Measurements from ENCODE around the gene METTL8.

The METTL8 gene

DNA sequence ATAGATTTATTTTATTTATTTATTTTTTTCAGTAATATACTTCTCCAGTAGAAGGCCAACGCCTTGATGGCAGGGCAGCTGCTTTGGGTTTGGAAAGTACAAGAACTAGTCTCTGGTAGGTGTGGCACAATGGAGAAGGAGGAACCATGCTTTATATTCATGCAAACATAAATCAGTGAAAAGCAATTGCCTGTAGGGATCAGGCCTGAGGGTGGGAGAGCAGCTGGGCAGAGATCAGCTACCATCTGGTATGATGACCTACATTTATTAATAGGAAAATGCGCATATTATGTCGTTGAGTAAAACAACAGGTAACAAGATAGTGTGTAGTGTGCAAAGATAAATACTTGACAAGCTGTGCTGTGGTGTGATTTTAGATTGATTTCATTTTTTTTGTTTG, 152.7 kb downstream of the METTL8 start:
- Histone ChIP-seq H3K36me3 (ENCODE audit: control insufficient read depth, insufficient read depth, low read length) (no peaks in the 10 kb centered on the region), H3K4me1 (ENCODE audit: control insufficient read depth, insufficient read depth, low read length) (peaks cover 2% of the 10 kb centered on the region; the same call in 1 of the 2 replicates), H3K27me3 (ENCODE audit: control insufficient read depth, insufficient read depth, low read length) (no peaks in the 10 kb centered on the region), H3K9me3 (ENCODE audit: control insufficient read depth, insufficient read depth, low read depth, low read length) (no peaks in the 10 kb centered on the region), H3K9ac (ENCODE audit: low read length) (no peak overlapping the region), H3K27ac (ENCODE audit: low read depth, low read length) (no peak overlapping the region), H3K4me3 (ENCODE audit: low read depth, low read length) (no peak overlapping the region)

DNA sequence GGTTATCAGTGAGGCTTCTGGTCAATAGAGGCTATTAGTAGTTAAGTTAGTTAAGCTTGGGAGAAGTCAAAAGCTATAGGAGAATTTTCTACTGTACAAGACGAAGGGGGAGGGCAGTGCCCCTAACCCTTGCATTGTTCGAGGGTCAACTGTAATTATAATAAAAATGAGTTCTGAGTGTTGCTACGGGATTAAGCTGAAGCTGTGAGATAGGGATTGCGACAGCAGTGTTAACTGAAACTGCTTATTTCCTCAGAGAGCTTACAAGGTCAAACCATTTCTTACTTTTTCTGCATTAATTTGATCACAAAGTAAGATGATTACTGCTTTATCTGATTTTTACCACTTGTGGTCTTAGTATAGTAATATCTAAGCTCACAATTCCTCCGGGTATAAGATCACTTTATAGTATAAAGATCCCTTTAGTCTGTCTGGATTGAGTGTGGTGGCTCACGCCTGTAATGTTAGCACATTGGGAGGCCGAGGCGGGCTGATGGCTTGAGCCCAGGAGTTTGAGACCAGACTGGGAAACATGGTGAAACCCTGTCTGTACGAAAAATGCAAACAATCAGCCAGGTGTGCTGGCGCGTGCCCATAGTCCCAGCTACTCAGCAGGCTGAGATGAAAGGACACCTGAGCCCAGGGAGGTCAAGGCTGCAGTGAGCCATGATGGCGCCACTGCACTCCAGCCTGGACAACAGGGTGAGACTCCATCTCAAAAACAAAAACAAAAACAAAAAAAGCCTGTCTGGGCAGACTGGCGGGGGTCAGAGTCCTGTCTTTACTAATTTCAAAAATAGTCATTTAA, 153.6 kb downstream of the METTL8 start:
- H3K27me3 ChIP-seq (ENCODE audit: control insufficient read depth, insufficient read depth, low read length) = no peaks in the 10 kb centered on the region
- H3K4me3 ChIP-seq (ENCODE audit: low read depth, low read length) = no peak overlapping the region
- H3K36me3 ChIP-seq (ENCODE audit: control insufficient read depth, insufficient read depth, low read length) = no peaks in the 10 kb centered on the region
- no peak overlapping the region for H3K27ac ChIP-seq (ENCODE audit: low read depth, low read length)
- H3K4me1 ChIP-seq (ENCODE audit: control insufficient read depth, insufficient read depth, low read length) = peaks cover 2% of the 10 kb centered on the region; the same call in 1 of the 2 replicates
- H3K9me3 ChIP-seq (ENCODE audit: control insufficient read depth, insufficient read depth, low read depth, low read length) = no peaks in the 10 kb centered on the region
- no peak overlapping the region for H3K9ac ChIP-seq (ENCODE audit: low read length)

DNA sequence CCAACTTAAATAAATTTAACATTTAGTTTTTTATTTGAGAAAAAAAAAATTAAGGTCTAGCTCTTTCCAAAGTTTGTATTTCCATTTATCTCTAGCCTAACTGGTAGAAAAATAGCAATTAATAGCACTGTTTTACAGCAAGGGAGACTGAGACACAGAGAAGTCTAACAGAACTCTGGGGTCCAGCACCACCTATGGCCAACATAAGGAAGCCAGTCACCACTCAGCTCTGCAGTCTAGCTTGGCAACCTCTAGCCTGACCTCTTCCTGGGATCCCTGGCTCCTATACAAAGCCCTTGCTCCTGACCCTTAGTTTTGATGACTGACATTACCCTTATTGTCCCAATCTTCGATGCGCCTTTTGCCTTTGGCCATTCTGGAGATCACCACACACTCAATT, 159.0 kb downstream of the METTL8 start:
- Histone ChIP-seq H3K4me3 (ENCODE audit: low read depth, low read length) (no peak overlapping the region), H3K4me1 (ENCODE audit: control insufficient read depth, insufficient read depth, low read length) (peaks cover 14% of the 10 kb centered on the region), H3K27me3 (ENCODE audit: control insufficient read depth, insufficient read depth, low read length) (no peaks in the 10 kb centered on the region), H3K9me3 (ENCODE audit: control insufficient read depth, insufficient read depth, low read depth, low read length) (no peaks in the 10 kb centered on the region), H3K27ac (ENCODE audit: low read depth, low read length) (no peak overlapping the region), H3K9ac (ENCODE audit: low read length) (no peak overlapping the region), H3K36me3 (ENCODE audit: control insufficient read depth, insufficient read depth, low read length) (no peaks in the 10 kb centered on the region)

DNA sequence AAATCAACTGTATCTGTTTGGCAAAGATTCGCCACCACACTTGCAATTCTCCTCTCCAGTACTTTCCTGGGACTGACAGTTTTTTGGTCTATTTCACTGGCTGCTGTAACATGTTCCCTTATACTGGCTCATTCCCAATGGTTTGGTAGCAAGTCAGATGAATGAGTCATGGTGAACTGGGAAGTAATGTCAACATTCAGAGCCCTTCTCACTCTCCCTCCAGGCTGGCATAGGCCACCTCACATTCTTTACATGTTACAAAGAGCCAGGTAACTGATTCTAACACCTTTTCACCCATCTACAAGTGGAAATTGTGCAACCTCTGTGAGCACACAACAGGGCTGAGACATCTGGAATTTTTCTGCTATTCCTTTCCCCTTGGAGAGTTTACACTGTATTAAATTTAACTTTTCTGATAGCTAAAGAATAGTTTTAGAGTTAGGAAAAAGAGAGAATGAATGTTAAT, 161.8 kb downstream of the METTL8 start:
- Histone ChIP-seq H3K9ac (ENCODE audit: low read length) (no peak overlapping the region), H3K4me3 (ENCODE audit: low read depth, low read length) (no peak overlapping the region), H3K4me1 (ENCODE audit: control insufficient read depth, insufficient read depth, low read length) (peaks cover 14% of the 10 kb centered on the region), H3K27me3 (ENCODE audit: control insufficient read depth, insufficient read depth, low read length) (no peaks in the 10 kb centered on the region), H3K36me3 (ENCODE audit: control insufficient read depth, insufficient read depth, low read length) (no peaks in the 10 kb centered on the region), H3K9me3 (ENCODE audit: control insufficient read depth, insufficient read depth, low read depth, low read length) (no peaks in the 10 kb centered on the region), H3K27ac (ENCODE audit: low read depth, low read length) (0 out of 2 replicates have a peak overlapping the region, but pooled peaks have one; percentile 18)

DNA sequence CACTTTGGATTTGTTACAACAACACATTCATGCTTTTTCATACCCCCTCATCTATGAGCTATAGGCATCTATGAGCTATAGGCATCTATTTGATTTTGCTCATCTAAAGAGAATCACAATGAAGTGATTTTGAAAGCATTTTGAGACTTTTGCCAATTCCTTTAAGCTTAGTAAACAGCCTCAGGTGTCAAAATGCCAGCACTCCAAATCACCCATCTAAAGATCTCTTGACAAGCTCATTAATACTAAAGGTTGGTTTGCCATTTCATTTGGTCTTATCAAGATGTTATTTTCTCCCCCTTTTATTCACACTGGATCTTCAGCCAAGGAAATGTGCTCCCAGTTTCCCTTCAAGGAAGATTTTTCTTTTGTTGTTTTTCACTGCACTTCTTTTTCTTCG, 162.4 kb downstream of the METTL8 start:
- no peaks in the 10 kb centered on the region for H3K36me3 ChIP-seq (ENCODE audit: control insufficient read depth, insufficient read depth, low read length)
- no peaks in the 10 kb centered on the region for H3K27me3 ChIP-seq (ENCODE audit: control insufficient read depth, insufficient read depth, low read length)
- H3K4me1 ChIP-seq (ENCODE audit: control insufficient read depth, insufficient read depth, low read length) = peaks cover 14% of the 10 kb centered on the region
- H3K9ac ChIP-seq (ENCODE audit: low read length) = no peak overlapping the region
- H3K9me3 ChIP-seq (ENCODE audit: control insufficient read depth, insufficient read depth, low read depth, low read length) = no peaks in the 10 kb centered on the region
- no peak overlapping the region for H3K4me3 ChIP-seq (ENCODE audit: low read depth, low read length)
- no peak overlapping the region for H3K27ac ChIP-seq (ENCODE audit: low read depth, low read length)

DNA sequence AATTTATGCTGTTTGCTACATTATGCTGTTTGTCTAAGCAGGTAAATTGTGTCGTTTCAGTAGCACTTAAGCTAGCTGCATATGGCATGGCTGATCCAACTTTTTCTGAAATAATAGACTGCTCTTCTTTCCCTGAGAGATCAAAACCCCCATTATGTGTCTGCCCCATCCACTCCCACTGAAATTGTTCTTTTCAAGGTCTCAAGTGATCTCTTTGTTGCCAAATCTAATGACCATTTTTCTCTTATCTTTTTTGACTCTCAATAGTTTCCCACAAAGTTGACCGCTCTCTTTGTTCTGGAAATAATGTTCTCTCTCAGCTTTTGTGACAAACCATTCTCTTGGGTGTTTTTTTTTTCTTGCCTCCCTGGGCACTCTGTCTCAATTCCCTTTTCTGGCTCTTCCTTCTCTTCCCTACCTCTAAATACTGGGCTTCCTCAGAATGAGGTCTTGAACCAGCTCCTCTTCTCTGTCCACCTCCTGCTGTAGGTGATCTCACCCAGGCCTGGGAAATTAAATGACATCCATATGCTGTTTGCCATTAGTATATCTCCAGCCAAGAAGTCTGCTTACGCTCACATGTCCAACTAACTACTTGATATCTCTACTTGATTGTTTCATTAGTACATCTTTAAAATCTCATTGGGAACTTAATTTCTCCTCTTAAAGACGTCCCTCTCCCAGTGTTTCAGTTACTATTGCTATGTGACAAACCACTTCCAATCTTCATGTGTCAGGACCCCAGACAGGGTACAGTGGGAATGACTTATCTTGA, 165.7 kb downstream of the METTL8 start:
- no peaks in the 10 kb centered on the region for H3K27me3 ChIP-seq (ENCODE audit: control insufficient read depth, insufficient read depth, low read length)
- H3K4me3 ChIP-seq (ENCODE audit: low read depth, low read length) = no peak overlapping the region
- H3K9ac ChIP-seq (ENCODE audit: low read length) = no peak overlapping the region
- no peaks in the 10 kb centered on the region for H3K9me3 ChIP-seq (ENCODE audit: control insufficient read depth, insufficient read depth, low read depth, low read length)
- no peak overlapping the region for H3K27ac ChIP-seq (ENCODE audit: low read depth, low read length)
- peaks cover 14% of the 10 kb centered on the region for H3K4me1 ChIP-seq (ENCODE audit: control insufficient read depth, insufficient read depth, low read length)
- no peaks in the 10 kb centered on the region for H3K36me3 ChIP-seq (ENCODE audit: control insufficient read depth, insufficient read depth, low read length)

All from HUES6 (cell line).